Liver (tissue), 3 donors: ENCODE measurements around the gene CBX6.

Source experiments
- EGR1 ChIP-seq, 2 donors: IDR thresholded peaks; 2 replicates each; pipeline ENCODE4 v1.6.1; 2016 to 2018; ENCODE audit warnings: antibody characterized with exemption in 2 of 2, low read depth in 2 of 2
- GABPA ChIP-seq, 2 donors: IDR thresholded peaks in 1 of 2; conservative IDR thresholded peaks in 1 of 2; 2 replicates each; pipeline ENCODE4 v1.6.1; 2016; ENCODE audit warnings: antibody characterized with exemption in 2 of 2, mild to moderate bottlenecking in 1 of 2, moderate library complexity in 1 of 2
- JUND ChIP-seq, 2 donors: IDR thresholded peaks; 2 replicates each; pipeline ENCODE4 v1.6.1; 2016; ENCODE audit warnings: antibody characterized with exemption in 2 of 2
- RAD21 ChIP-seq, 2 donors: IDR thresholded peaks; 2 replicates each; pipeline ENCODE4 v1.6.1; 2016; ENCODE audit warnings: antibody characterized with exemption in 2 of 2, mild to moderate bottlenecking in 2 of 2
- YY1 ChIP-seq: IDR thresholded peaks from 2 replicates; pipeline ENCODE4 v1.6.1; 2016; ENCODE audit warnings: antibody characterized with exemption, mild to moderate bottlenecking
- TF ChIP-seq, protein P1 (sequence below): IDR thresholded peaks from 2 replicates; pipeline ENCODE4 v1.6.1; 2016; ENCODE audit warnings: antibody characterized with exemption, mild to moderate bottlenecking
- TF ChIP-seq, protein P2 (sequence below): fragments of 150-350 bp; IDR thresholded peaks from 2 replicates; pipeline ENCODE4 v1.5.1; 2017; ENCODE audit warnings: improper control_type of control experiment, low read depth, low read length; ENCODE audit not compliant: missing input control
- TF ChIP-seq, protein P3 (sequence below): IDR thresholded peaks from 2 replicates; pipeline ENCODE4 v1.6.1; 2016; ENCODE audit warnings: antibody characterized with exemption
- TF ChIP-seq, protein P4 (sequence below): IDR thresholded peaks from 2 replicates; pipeline ENCODE4 v1.6.1; 2016; ENCODE audit warnings: antibody characterized with exemption
- donor health status: healthy.
- donor health status: healthy.

DNA sequence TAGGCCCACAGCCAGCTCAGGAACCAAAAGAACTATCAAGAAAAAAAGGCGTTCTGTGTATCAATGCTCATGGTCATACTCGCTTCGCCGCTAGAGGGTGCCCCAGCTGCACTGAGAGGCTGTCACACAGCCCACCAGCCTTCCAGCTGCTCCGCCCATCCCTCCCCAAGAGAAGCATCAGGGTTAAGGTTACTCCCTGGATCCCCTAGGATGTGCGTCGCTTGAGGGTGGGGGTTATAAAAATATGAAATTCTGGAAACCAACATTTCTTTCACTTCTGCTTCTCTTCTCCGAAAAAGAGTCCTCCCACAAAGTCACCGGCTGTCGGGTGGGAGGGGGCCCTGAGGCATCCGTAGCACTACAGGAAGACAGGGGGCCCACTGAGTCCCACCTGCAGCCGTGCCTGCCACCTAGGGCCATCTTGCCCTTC lies 1.7 kb downstream of the CBX6 start:
- TF ChIP-seq, protein P1, sequence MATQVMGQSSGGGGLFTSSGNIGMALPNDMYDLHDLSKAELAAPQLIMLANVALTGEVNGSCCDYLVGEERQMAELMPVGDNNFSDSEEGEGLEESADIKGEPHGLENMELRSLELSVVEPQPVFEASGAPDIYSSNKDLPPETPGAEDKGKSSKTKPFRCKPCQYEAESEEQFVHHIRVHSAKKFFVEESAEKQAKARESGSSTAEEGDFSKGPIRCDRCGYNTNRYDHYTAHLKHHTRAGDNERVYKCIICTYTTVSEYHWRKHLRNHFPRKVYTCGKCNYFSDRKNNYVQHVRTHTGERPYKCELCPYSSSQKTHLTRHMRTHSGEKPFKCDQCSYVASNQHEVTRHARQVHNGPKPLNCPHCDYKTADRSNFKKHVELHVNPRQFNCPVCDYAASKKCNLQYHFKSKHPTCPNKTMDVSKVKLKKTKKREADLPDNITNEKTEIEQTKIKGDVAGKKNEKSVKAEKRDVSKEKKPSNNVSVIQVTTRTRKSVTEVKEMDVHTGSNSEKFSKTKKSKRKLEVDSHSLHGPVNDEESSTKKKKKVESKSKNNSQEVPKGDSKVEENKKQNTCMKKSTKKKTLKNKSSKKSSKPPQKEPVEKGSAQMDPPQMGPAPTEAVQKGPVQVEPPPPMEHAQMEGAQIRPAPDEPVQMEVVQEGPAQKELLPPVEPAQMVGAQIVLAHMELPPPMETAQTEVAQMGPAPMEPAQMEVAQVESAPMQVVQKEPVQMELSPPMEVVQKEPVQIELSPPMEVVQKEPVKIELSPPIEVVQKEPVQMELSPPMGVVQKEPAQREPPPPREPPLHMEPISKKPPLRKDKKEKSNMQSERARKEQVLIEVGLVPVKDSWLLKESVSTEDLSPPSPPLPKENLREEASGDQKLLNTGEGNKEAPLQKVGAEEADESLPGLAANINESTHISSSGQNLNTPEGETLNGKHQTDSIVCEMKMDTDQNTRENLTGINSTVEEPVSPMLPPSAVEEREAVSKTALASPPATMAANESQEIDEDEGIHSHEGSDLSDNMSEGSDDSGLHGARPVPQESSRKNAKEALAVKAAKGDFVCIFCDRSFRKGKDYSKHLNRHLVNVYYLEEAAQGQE: no peak
- TF ChIP-seq JUND (IDR thresholded peaks at IDR 0.05): no peak
- TF ChIP-seq RAD21 (IDR thresholded peaks at IDR 0.05): peak; percentile 80 to 86
- no peak for TF ChIP-seq YY1
- TF ChIP-seq, protein P2, sequence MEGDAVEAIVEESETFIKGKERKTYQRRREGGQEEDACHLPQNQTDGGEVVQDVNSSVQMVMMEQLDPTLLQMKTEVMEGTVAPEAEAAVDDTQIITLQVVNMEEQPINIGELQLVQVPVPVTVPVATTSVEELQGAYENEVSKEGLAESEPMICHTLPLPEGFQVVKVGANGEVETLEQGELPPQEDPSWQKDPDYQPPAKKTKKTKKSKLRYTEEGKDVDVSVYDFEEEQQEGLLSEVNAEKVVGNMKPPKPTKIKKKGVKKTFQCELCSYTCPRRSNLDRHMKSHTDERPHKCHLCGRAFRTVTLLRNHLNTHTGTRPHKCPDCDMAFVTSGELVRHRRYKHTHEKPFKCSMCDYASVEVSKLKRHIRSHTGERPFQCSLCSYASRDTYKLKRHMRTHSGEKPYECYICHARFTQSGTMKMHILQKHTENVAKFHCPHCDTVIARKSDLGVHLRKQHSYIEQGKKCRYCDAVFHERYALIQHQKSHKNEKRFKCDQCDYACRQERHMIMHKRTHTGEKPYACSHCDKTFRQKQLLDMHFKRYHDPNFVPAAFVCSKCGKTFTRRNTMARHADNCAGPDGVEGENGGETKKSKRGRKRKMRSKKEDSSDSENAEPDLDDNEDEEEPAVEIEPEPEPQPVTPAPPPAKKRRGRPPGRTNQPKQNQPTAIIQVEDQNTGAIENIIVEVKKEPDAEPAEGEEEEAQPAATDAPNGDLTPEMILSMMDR: peak; percentile 74
- TF ChIP-seq GABPA (IDR thresholded peaks at IDR 0.05 in 1 of 2, conservative IDR thresholded peaks at IDR 0.05 in 1 of 2): no peak
- TF ChIP-seq, protein P3, sequence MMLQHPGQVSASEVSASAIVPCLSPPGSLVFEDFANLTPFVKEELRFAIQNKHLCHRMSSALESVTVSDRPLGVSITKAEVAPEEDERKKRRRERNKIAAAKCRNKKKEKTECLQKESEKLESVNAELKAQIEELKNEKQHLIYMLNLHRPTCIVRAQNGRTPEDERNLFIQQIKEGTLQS: no peak
- TF ChIP-seq, protein P4, sequence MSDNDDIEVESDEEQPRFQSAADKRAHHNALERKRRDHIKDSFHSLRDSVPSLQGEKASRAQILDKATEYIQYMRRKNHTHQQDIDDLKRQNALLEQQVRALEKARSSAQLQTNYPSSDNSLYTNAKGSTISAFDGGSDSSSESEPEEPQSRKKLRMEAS: no peak
- TF ChIP-seq EGR1 (IDR thresholded peaks at IDR 0.05; ENCODE audit: low read depth in 2 of 2): no peak
